Measurements from ENCODE around the gene APOBEC3F. TPM values are rescaled to one million over a fixed set of nuclear protein-coding genes. Genes with fewer than 3 reads are reported as not detected.

Gene APOBEC3F
- total RNA-seq, 1 experiment from 2014 or later: 22.2 TPM

DNA sequence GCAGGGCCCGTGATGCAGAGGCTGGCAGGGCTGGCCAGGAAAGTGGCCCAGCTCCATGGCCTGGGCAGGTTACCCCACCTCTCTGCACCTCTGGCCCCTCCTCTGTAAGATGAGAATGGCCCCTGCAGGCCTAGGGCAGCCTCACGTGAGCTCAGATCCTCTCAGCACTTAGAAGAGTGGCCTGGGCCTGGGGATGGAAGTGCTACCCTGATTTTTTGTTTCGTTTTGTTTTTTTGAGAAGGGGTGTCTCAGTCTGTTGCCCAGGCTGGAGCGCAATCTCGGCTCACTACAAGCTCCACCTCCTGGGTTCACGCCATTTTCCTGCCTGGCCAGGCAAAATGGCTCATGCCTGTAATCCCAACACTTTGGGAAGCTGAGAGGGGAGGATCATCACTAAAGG is 57.4 kb downstream of the APOBEC3F start:
- no peak overlapping the region for H3K4me3 Mint-ChIP-seq (ENCODE audit: low read depth, unreplicated experiment)
- TF ChIP-seq, protein P1, sequence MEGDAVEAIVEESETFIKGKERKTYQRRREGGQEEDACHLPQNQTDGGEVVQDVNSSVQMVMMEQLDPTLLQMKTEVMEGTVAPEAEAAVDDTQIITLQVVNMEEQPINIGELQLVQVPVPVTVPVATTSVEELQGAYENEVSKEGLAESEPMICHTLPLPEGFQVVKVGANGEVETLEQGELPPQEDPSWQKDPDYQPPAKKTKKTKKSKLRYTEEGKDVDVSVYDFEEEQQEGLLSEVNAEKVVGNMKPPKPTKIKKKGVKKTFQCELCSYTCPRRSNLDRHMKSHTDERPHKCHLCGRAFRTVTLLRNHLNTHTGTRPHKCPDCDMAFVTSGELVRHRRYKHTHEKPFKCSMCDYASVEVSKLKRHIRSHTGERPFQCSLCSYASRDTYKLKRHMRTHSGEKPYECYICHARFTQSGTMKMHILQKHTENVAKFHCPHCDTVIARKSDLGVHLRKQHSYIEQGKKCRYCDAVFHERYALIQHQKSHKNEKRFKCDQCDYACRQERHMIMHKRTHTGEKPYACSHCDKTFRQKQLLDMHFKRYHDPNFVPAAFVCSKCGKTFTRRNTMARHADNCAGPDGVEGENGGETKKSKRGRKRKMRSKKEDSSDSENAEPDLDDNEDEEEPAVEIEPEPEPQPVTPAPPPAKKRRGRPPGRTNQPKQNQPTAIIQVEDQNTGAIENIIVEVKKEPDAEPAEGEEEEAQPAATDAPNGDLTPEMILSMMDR (IDR thresholded peaks at IDR 0.05; ENCODE audit: unreplicated experiment): no peak
- peaks cover 2% of the 10 kb centered on the region for H3K27me3 Mint-ChIP-seq (ENCODE audit: unreplicated experiment)
- no peaks in the 10 kb centered on the region for H3K36me3 Mint-ChIP-seq (ENCODE audit: insufficient read depth, unreplicated experiment)
- H3K27ac Mint-ChIP-seq (ENCODE audit: unreplicated experiment): no peak overlapping the region
- DNase-seq: no peak
- intact Hi-C loops (cut with micrococcal nuclease; ENCODE audit: unreplicated experiment): no loop called here
- H3K4me1 Mint-ChIP-seq (ENCODE audit: low read depth, unreplicated experiment): no peaks in the 10 kb centered on the region
- no TSS peak for BruUV-seq (replicated peaks)
- no peaks in the 10 kb centered on the region for H3K9me3 Mint-ChIP-seq (ENCODE audit: low read depth, unreplicated experiment)
- CTCF ChIA-PET: interaction anchor here (0.6 kb wide), 1 partner anchor 50 kb away, joined by 3 read pairs; no protein-coding TSS in a partner anchor

DNA sequence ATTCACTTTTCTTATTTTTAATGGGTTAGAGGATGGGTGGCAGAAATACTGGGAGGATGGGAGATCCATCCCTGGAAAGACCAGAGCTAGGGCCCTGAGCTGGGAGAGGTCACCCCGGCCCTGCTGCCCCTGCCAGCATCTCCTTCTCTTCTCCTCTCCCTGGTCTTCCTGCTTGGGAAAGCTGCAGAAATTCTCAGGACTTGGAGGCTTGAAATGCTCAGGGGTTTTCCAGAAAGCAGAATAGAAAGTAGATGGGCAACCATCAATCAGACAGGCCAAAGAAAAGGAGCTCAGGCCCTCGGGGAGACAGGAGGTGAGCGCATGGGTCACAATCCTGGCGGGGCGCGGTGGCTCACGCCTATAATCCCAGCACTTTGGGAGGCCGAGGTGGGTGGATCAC is 57.9 kb downstream of the APOBEC3F start:
- H3K9me3 Mint-ChIP-seq (ENCODE audit: low read depth, unreplicated experiment): no peaks in the 10 kb centered on the region
- CTCF ChIA-PET: interaction anchor here (0.6 kb wide), 2 partner anchors 50 to 97 kb away, joined by 3 to 4 read pairs; no protein-coding TSS in a partner anchor
- TF ChIP-seq, protein P1 (IDR thresholded peaks at IDR 0.05; ENCODE audit: unreplicated experiment): no peak
- no peaks in the 10 kb centered on the region for H3K36me3 Mint-ChIP-seq (ENCODE audit: insufficient read depth, unreplicated experiment)
- H3K27me3 Mint-ChIP-seq (ENCODE audit: unreplicated experiment): no peaks in the 10 kb centered on the region
- no TSS peak for BruUV-seq (replicated peaks)
- H3K4me1 Mint-ChIP-seq (ENCODE audit: low read depth, unreplicated experiment): no peaks in the 10 kb centered on the region
- no peak overlapping the region for H3K4me3 Mint-ChIP-seq (ENCODE audit: low read depth, unreplicated experiment)
- intact Hi-C loops (cut with micrococcal nuclease; ENCODE audit: unreplicated experiment): no loop called here
- no peak overlapping the region for H3K27ac Mint-ChIP-seq (ENCODE audit: unreplicated experiment)
- DNase-seq: no peak

DNA sequence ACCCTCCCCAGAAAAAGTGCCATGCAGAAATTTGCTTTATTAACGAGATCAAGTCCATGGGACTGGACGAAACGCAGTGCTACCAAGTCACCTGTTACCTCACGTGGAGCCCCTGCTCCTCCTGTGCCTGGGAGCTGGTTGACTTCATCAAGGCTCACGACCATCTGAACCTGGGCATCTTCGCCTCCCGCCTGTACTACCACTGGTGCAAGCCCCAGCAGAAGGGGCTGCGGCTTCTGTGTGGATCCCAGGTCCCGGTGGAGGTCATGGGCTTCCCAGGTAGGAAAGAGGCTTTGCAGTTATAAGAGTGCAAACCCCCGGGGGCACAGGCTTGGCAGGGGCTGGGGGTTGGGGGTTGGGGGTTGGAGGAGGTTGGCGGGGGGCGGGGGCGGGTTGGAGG is 60.6 kb downstream of the APOBEC3F start:
- Mint-ChIP-seq H3K36me3 (ENCODE audit: insufficient read depth, unreplicated experiment) (no peaks in the 10 kb centered on the region), H3K4me3 (ENCODE audit: low read depth, unreplicated experiment) (no peak overlapping the region), H3K27me3 (ENCODE audit: unreplicated experiment) (no peaks in the 10 kb centered on the region), H3K9me3 (ENCODE audit: low read depth, unreplicated experiment) (no peaks in the 10 kb centered on the region), H3K27ac (ENCODE audit: unreplicated experiment) (no peak overlapping the region), H3K4me1 (ENCODE audit: low read depth, unreplicated experiment) (no peaks in the 10 kb centered on the region)
- no peak for DNase-seq
- BruUV-seq (replicated peaks): no TSS peak
- CTCF ChIA-PET: no interaction called here
- intact Hi-C loops (cut with micrococcal nuclease; ENCODE audit: unreplicated experiment): no loop called here
- TF ChIP-seq, protein P1 (IDR thresholded peaks at IDR 0.05; ENCODE audit: unreplicated experiment): no peak

DNA sequence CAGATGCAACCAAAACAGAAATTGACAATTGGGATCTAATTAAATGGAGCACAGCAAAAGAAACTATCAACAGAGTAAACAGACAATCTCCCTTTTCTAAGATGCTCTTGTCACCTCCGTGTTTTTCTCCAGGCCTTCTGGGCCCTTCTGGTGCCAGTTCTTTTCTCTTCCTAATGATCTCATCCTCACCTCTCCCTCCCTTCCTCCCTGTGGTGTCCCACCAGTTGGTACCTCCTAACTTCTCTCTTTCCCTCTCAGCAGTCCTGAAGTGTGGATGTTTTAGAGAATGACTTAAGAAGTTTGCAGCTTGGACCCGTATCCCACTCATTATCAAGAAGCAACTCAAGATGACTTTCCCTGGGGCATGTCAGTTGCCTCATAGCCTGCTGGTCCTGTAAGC is 62.8 kb downstream of the APOBEC3F start:
- Mint-ChIP-seq H3K4me1 (ENCODE audit: low read depth, unreplicated experiment) (no peaks in the 10 kb centered on the region), H3K9me3 (ENCODE audit: low read depth, unreplicated experiment) (no peaks in the 10 kb centered on the region), H3K36me3 (ENCODE audit: insufficient read depth, unreplicated experiment) (no peaks in the 10 kb centered on the region), H3K4me3 (ENCODE audit: low read depth, unreplicated experiment) (no peak overlapping the region), H3K27ac (ENCODE audit: unreplicated experiment) (no peak overlapping the region), H3K27me3 (ENCODE audit: unreplicated experiment) (no peaks in the 10 kb centered on the region)
- intact Hi-C loops (cut with micrococcal nuclease; ENCODE audit: unreplicated experiment): no loop called here
- BruUV-seq (replicated peaks): no TSS peak
- CTCF ChIA-PET: interaction anchor here (0.6 kb wide), 1 partner anchor 126 kb away, joined by 3 read pairs; no protein-coding TSS in a partner anchor
- no peak for DNase-seq
- TF ChIP-seq, protein P1 (IDR thresholded peaks at IDR 0.05; ENCODE audit: unreplicated experiment): no peak

Other genes starting within 250 kb of the APOBEC3F start
- 14.7 and 15.6 TPM in 2 replicates for gene DNAL4, start 246.7 kb upstream of the APOBEC3F start, total RNA-seq (2022)
- gene NPTXR, start 196.8 kb upstream of the APOBEC3F start, total RNA-seq (2022): 6.1 and 6.6 TPM in 2 replicates
- 140 and 152 TPM in 2 replicates for gene CBX6, start 168.6 kb upstream of the APOBEC3F start, total RNA-seq (2022)
- not detected in 2 replicates for gene APOBEC3A, start 83.3 kb upstream of the APOBEC3F start, total RNA-seq (2022)
- 43.2 and 43.3 TPM in 2 replicates for gene APOBEC3B, start 58.5 kb upstream of the APOBEC3F start, total RNA-seq (2022)
- 22.2 and 23.7 TPM in 2 replicates for gene APOBEC3C, start 26.6 kb upstream of the APOBEC3F start, total RNA-seq (2022)
- gene APOBEC3D, start 19.7 kb upstream of the APOBEC3F start, total RNA-seq (2022): 1.1 and 1.8 TPM in 2 replicates
- 12.3 and 16.1 TPM in 2 replicates for gene APOBEC3G, start 36.4 kb downstream of the APOBEC3F start, total RNA-seq (2022)
- not detected in 2 replicates for gene APOBEC3H, start 56.4 kb downstream of the APOBEC3F start, total RNA-seq (2022)
- 10.5 and 11.8 TPM in 2 replicates for gene CBX7, start 111.8 kb downstream of the APOBEC3F start, total RNA-seq (2022)
- gene PDGFB, start 204.1 kb downstream of the APOBEC3F start, total RNA-seq (2022): 12.1 and 25.9 TPM in 2 replicates

All from Calu3 (cell line).